Nephron progenitor cell (in vitro differentiated cells): ENCODE measurements around the gene PLEKHM3.

Experiments
- DNase-seq: peaks from one replicate; pipeline ENCODE4 v3.0.0; 2021
- H3K27ac Mint-ChIP-seq: 2 replicates; pipeline ENCODE4 v1.8.0; 2021; ENCODE audit warnings: mild to moderate bottlenecking, moderate library complexity, mixed read lengths
- H3K27me3 Mint-ChIP-seq: 2 replicates; pipeline ENCODE4 v1.8.0; 2021; ENCODE audit warnings: mild to moderate bottlenecking, low read depth, mixed read lengths; ENCODE audit not compliant: poor library complexity
- H3K36me3 Mint-ChIP-seq: 2 replicates; pipeline ENCODE4 v1.8.0; 2021; ENCODE audit warnings: low read depth, mixed read lengths
- H3K4me1 Mint-ChIP-seq: 2 replicates; pipeline ENCODE4 v1.8.0; 2021; ENCODE audit warnings: mixed read lengths
- H3K4me3 Mint-ChIP-seq: 2 replicates; pipeline ENCODE4 v1.8.0; 2021; ENCODE audit warnings: mild to moderate bottlenecking, moderate library complexity, mixed read lengths
- H3K9me3 Mint-ChIP-seq: 2 replicates; pipeline ENCODE4 v1.8.0; 2021; ENCODE audit warnings: mild to moderate bottlenecking, moderate library complexity, mixed read lengths
- CTCF ChIP-seq: fragments of 200-600 bp; sonication (generic); IDR thresholded peaks from 2 replicates; pipeline ENCODE4 v1.5.0; 2021; ENCODE audit warnings: antibody characterized with exemption

Gene PLEKHM3

GRCh38 chr2:207828361-207829057 is 196.8 kb downstream of the PLEKHM3 start:
- H3K36me3 Mint-ChIP-seq, result peaks cover 11% of the 10 kb centered on the region
- peaks cover 18% of the 10 kb centered on the region for H3K4me1 Mint-ChIP-seq
- no peaks in the 10 kb centered on the region for H3K9me3 Mint-ChIP-seq
- no peak overlapping the region for H3K4me3 Mint-ChIP-seq
- H3K27ac Mint-ChIP-seq, result peak overlapping the region; percentile 51
- no peak for TF ChIP-seq CTCF
- peaks cover 9% of the 10 kb centered on the region for H3K27me3 Mint-ChIP-seq
- DNase-seq, result no peak

GRCh38 chr2:207825978-207826377 is 199.3 kb downstream of the PLEKHM3 start:
- H3K27ac Mint-ChIP-seq, result no peak overlapping the region
- H3K4me1 Mint-ChIP-seq, result peaks cover 25% of the 10 kb centered on the region

GRCh38 chr2:207825045-207825954 is 200.0 kb downstream of the PLEKHM3 start:
- no peak for DNase-seq
- H3K4me1 Mint-ChIP-seq, result peaks cover 25% of the 10 kb centered on the region
- no peak for TF ChIP-seq CTCF
- peaks cover 11% of the 10 kb centered on the region for H3K27me3 Mint-ChIP-seq
- no peaks in the 10 kb centered on the region for H3K9me3 Mint-ChIP-seq
- no peak overlapping the region for H3K4me3 Mint-ChIP-seq
- H3K27ac Mint-ChIP-seq, result no peak overlapping the region
- H3K36me3 Mint-ChIP-seq, result peaks cover 17% of the 10 kb centered on the region

More at GRCh38 chr2:207825978-207826377, 199.3 kb downstream of the PLEKHM3 start:
- DNase-seq, result no peak
- TF ChIP-seq CTCF, result no peak
- no peak overlapping the region for H3K4me3 Mint-ChIP-seq
- H3K36me3 Mint-ChIP-seq, result peaks cover 17% of the 10 kb centered on the region
- peaks cover 11% of the 10 kb centered on the region for H3K27me3 Mint-ChIP-seq
- H3K9me3 Mint-ChIP-seq, result no peaks in the 10 kb centered on the region

GRCh38 chr2:207823865-207824264 is 201.5 kb downstream of the PLEKHM3 start:
- Mint-ChIP-seq H3K9me3 (no peaks in the 10 kb centered on the region), H3K4me1 (peaks cover 25% of the 10 kb centered on the region)

More at GRCh38 chr2:207823865-207824264, 201.5 kb downstream of the PLEKHM3 start:
- no peak for DNase-seq
- TF ChIP-seq CTCF, result no peak
- H3K27me3 Mint-ChIP-seq, result peaks cover 10% of the 10 kb centered on the region
- H3K36me3 Mint-ChIP-seq, result peaks cover 17% of the 10 kb centered on the region
- no peak overlapping the region for H3K4me3 Mint-ChIP-seq
- no peak overlapping the region for H3K27ac Mint-ChIP-seq
